ENCODE results near the gene RALB. TPM values are rescaled to one million over a fixed set of nuclear protein-coding genes. Genes with fewer than 3 reads are reported as not detected.

The RALB gene
- total RNA-seq, 1 experiment from 2014 or later, result 17.1 TPM

GRCh38 chr2:120219291-120219690 lies 33.4 kb upstream of the RALB start:
- Mint-ChIP-seq H3K9me3 (peaks cover 11% of the 10 kb centered on the region), H3K27ac (no peak overlapping the region), H3K36me3 (peaks cover 22% of the 10 kb centered on the region), H3K4me1 (peaks cover 15% of the 10 kb centered on the region), H3K4me3 (no peak overlapping the region), H3K27me3 (ENCODE audit: low read depth) (peaks cover 27% of the 10 kb centered on the region)
- ATAC-seq (no peak), DNase-seq (ENCODE audit: low spot score) (no peak)
- ChIA-PET POLR2A (no interaction called here), CTCF (interaction anchor here (0.7 to 1.4 kb wide), 4 partner anchors 13 to 94 kb away, joined by 3 to 4 read pairs (median 3); partner anchors contain the start of gene RALB)
- no peak for TF ChIP-seq NFYB (CRISPR knock-in tag; conservative IDR thresholded peaks at IDR 0.05; ENCODE audit: low read depth)
- TF ChIP-seq MYBL2 (CRISPR knock-in tag; IDR thresholded peaks at IDR 0.05), result no peak
- TF ChIP-seq PRDM15 (CRISPR knock-in tag; IDR thresholded peaks at IDR 0.05), result no peak
- TF ChIP-seq NFATC4 (CRISPR knock-in tag; IDR thresholded peaks at IDR 0.05), result no peak
- no peak for TF ChIP-seq ZNF219 (CRISPR knock-in tag; IDR thresholded peaks at IDR 0.05; ENCODE audit: borderline replicate concordance)
- TF ChIP-seq PRRX2 (CRISPR knock-in tag; IDR thresholded peaks at IDR 0.05), result no peak
- no peak for TF ChIP-seq ZNF396 (CRISPR knock-in tag; IDR thresholded peaks at IDR 0.05; ENCODE audit: borderline replicate concordance)
- TF ChIP-seq GTF2I (CRISPR knock-in tag; conservative IDR thresholded peaks at IDR 0.05), result no peak
- no peak for TF ChIP-seq MLX (CRISPR knock-in tag; IDR thresholded peaks at IDR 0.05)
- no peak for TF ChIP-seq FOXK1 (CRISPR knock-in tag; IDR thresholded peaks at IDR 0.05)
- TF ChIP-seq EMX1 (CRISPR knock-in tag; IDR thresholded peaks at IDR 0.05), result no peak

- CTCF ChIA-PET, result interaction anchor here (0.9 to 1.4 kb wide), 3 partner anchors 14 to 94 kb away, joined by 3 to 4 read pairs (median 3); partner anchors contain the start of gene RALB
- Mint-ChIP-seq H3K4me1 (peaks cover 15% of the 10 kb centered on the region), H3K27me3 (ENCODE audit: low read depth) (peaks cover 31% of the 10 kb centered on the region), H3K4me3 (no peak overlapping the region), H3K36me3 (peaks cover 22% of the 10 kb centered on the region), H3K9me3 (peaks cover 11% of the 10 kb centered on the region), H3K27ac (no peak overlapping the region)
- ATAC-seq (no peak), DNase-seq (ENCODE audit: low spot score) (no peak)
- POLR2A ChIA-PET, result no interaction called here
- TF ChIP-seq FOXP1 (CRISPR knock-in tag; IDR thresholded peaks at IDR 0.05; ENCODE audit: borderline replicate concordance) (no peak), ZNF317 (CRISPR knock-in tag; IDR thresholded peaks at IDR 0.05; ENCODE audit: borderline replicate concordance, low read depth) (no peak), STAT6 (CRISPR knock-in tag; conservative IDR thresholded peaks at IDR 0.05; ENCODE audit: low read depth) (no peak), KAT7 (CRISPR knock-in tag; IDR thresholded peaks at IDR 0.05; ENCODE audit: borderline replicate concordance) (no peak), TEAD4 (CRISPR knock-in tag; IDR thresholded peaks at IDR 0.05) (no peak), ZNF121 (CRISPR knock-in tag; IDR thresholded peaks at IDR 0.05) (no peak), E2F1 (CRISPR knock-in tag; IDR thresholded peaks at IDR 0.05) (no peak)
Measured at GRCh38 chr2:120219766-120220165, 32.9 kb upstream of the RALB start.
